Measurements from ENCODE around the gene MBD3L4.
"Not testable (repeated sequence)": the region's sequence is repeated elsewhere in the genome, so short reads cannot be mapped to it uniquely, and the experiment has no call there.

Gene MBD3L4

DNA sequence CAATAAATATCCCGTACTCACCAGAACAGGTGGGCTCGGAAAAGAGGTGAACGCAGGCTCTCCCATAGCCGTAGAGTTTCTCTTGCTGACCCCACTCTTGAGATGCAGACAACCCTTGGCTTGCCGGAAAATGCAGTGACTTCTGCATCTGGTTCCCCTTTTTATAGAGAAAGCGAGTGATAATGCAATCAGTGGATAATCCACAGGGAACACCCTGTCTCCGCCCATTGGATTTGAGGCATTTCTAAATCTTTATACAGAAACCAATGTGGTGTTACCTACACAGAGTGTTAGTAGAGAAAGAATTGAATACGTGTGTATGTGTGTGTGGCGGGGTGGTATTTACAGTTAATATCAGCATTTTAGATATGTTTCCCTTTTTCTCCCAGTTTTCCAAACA is at the start of gene MBD3L4:
TSS of gene MBD3L4 (minus strand) at position 101 of the 400 bp plus-strand sequence. CDS start at position 66, 35 bp downstream.
- DNase-seq: not testable (repeated sequence)

GRCh38 chr19:7088999-7089398 is 49.0 kb upstream of the MBD3L4 start:
- no peak for DNase-seq

GRCh38 chr19:7083076-7083956 is 43.3 kb upstream of the MBD3L4 start:
- DNase-seq: no peak

DNA sequence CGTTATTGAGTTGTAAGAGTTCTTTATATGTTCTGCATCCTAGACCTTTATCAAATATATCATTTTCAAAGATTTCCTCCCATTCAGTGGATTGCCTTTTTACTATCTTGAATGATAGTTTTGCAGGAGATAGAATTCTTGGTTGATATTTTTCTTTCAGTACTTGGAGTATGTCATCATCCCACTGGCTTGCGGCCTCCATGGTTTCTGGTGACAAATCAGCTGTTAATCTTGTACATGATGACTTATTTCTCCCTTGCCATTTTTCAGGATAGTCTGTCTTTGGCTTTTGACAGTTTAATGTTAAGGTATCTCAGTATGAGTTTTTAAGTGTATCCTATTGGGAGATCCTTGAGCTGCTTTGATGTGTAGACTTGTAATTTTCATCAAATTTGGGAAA is 38.0 kb upstream of the MBD3L4 start:
- no peak for DNase-seq

DNA sequence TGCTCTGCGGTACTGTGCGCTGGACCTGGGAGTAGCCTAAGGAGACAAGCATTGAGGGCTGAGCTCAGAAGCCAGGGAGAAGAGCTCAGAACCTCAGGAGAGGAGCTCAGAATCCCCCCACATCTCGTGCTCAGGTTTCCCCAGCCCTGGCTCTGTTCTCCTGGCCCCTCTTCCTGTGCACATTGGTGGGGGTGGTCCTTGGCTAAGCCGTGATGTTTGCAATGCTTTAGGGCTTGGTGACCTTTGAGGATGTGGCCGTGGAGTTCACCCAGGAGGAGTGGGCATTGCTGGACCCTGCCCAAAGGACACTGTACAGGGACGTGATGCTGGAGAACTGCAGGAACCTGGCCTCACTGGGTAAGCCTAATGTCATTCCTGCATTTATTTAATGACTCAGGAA is 36.2 kb upstream of the MBD3L4 start:
- no peak for DNase-seq

DNA sequence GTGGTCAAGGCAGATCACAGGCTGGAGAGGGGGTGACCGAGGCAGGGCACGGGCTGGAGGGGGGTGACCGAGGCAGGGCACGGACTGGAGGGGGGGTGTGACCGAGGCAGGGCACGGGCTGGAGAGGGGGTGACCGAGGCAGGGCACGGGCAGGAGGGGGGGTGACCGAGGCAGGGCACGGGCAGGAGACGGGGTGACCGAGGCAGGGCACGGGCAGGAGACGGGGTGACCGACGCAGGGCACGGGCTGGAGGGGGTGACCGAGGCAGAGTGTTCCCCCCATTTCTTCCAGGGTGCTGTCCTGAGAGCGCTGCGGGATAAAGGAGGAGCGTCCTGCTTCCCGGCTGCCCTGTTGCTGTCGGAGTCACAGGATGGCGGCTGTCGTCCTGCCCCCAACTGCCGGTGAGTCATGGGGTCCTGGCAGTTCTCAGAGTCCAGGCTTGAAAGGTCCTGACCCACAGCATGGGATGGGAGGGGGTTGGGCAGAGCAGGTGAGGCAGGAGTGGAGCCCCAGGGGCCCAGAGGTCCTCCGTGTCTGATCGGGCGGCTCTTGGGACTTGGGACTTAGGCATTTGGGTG is 34.8 kb upstream of the MBD3L4 start:
- no peak for DNase-seq

GRCh38 chr19:7072541-7072940 is 32.6 kb upstream of the MBD3L4 start:
- no peak for DNase-seq

DNA sequence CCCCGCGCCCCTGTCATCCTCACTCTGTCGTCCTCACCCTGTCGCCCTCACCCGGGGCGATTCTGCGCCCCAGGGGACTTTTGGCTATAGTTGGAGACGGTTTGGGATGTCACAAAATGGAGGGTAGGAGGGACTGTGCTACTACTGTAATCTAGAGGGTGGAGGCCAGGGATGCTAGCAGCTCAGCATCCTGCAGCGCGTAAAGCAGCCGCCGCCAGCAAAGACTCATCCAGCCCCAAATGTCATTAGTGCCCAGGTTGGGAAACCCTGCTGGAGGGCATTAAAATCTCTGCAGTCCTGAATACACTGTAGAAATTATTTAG is 29.9 kb upstream of the MBD3L4 start:
- DNase-seq: no peak

DNA sequence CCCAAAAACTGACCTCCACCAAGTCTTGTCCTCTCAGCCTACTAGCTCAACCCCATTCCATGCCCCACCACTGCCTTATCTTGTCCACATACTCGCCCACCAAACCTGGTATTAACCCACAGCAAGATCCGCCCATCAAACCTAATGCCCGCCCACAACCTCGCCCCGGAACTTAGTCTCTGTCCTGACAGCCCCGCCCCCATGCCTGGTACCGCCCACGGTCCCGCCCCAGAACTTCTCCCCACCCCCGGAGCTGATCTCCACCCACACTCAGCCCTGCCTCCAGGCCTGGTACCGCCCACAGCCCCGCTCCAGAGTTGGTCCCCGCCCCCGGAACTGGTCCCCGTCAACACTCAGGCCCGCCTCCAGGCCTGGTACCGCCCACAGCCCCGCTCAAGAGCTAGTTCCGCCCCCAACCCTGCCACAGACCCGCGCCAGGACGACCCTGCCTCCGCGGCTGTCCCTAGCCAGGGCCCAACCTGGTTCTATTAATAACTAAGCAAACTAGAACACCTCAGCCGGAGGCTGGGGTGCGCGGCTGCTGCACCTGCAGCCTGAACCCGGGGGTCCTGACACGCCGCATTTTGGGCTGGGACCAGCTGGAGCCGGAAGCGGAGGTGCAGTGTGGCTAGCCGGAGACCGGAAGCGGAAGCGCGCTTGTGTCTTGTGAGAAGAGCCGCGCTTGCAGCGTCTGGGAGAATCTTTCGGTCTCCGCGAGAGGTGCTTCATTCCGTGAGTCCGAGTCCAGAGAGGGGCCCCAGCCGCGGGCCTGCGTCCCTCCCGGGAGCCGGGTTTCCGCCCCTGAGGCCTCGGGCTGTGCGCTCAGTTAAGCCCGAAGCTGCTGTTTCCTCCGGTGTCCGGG is 29.3 kb upstream of the MBD3L4 start, which contains the start of gene ZNF557:
TSS of gene ZNF557 (plus strand) at position 662 of the 862 bp plus-strand sequence. CDS start 5,372 bp downstream, outside the sequence.
- peak; percentile 99 for DNase-seq

- no peak for DNase-seq
Observed at GRCh38 chr19:7068599-7068998, 28.6 kb upstream of the MBD3L4 start.

- DNase-seq: no peak
Observed at GRCh38 chr19:7067716-7068115, 27.7 kb upstream of the MBD3L4 start.

- not testable (repeated sequence) for DNase-seq
Observed at GRCh38 chr19:7067122-7067521, 27.1 kb upstream of the MBD3L4 start.

GRCh38 chr19:7063764-7064418 is 23.9 kb upstream of the MBD3L4 start:
- no peak for DNase-seq

GRCh38 chr19:7063339-7063738 is 23.4 kb upstream of the MBD3L4 start:
- DNase-seq: no peak

GRCh38 chr19:7059977-7060376 is 20.0 kb upstream of the MBD3L4 start:
- DNase-seq: not testable (repeated sequence)

- not testable (repeated sequence) for DNase-seq
Observed at GRCh38 chr19:7058576-7058975, 18.6 kb upstream of the MBD3L4 start, which contains the start of gene MBD3L3. Gene MBD3L3 (minus strand): TSS chr19:7058676. CDS start chr19:7058605, 71 bp downstream.

GRCh38 chr19:7056371-7056770 is 16.4 kb upstream of the MBD3L4 start:
- DNase-seq: not testable (repeated sequence)

DNA sequence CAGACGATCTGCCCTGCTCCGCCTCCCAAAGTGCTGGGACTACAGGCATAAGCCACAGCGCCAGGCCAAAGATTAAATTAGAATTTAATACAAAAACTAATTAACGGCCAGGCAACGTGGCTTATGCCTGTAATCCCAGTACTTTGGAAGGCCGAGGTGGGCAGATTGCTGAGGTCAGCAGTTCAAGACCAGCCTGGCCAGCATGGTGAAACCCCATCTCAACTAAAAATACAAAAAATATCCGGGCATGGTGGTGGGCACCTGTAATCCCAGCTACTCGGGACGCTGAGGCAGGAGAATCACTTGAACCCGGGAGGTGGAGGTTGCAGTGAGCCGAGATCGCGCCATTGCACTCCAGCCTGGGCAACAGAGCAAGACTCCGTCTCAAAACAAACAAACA is 15.7 kb upstream of the MBD3L4 start:
- not testable (repeated sequence) for DNase-seq

GRCh38 chr19:7054635-7055368 is 14.8 kb upstream of the MBD3L4 start:
- DNase-seq: not testable (repeated sequence)

DNA sequence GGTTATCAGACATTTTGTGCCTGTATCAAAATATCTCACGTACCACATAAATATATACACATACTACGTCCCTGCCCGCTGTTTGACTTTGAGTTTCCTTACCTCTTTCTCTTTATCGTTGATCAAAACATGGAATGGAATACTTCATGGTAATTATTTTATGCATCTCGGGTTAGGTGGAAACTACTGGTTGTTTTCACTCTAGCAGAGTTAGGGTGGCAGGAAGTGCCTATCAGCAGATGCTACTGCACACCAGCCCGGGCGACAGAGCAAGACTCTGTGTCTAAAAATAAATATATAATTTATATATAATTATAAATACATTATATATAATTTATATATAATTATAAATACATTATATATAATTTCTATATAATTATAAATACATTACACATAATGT is 12.9 kb upstream of the MBD3L4 start:
- not testable (repeated sequence) for DNase-seq

DNA sequence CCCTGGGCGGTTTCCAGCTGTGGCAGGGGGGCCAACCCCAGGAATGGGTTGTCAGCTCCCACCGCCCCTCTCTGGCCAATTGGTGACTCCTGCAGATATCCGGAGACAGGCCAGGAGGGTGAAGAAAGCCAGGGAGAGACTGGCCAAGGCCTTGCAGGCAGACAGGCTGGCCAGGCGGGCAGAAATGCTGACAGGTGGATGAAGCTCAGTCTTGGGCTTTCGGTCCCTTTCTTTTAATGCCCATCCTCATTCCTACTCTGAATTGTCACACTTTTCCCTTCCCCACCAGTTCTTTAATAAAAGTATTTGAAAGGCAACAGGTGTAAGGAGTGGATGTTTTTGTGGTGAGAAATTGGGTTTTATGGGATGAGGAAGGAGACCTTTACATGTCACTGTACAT is 11.4 kb upstream of the MBD3L4 start:
- DNase-seq: not testable (repeated sequence)

DNA sequence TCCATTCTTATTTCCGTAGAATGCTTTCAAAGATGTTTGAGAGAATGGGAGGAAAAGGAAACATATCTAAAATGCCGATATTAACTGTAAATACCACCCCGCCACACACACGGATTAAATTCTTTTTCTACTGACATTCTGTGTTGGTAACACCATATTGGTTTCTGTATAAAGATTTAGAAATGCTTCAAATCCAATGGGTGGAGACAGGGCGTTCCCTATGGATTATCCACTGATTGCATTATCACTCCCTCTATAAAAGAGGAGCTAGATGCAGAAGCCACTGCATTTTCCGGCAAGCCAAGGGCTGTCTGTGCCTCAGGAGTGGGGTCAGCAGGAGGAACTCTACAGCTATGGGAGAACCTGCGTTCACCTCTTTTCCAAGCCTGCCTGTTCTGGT is 9.0 kb upstream of the MBD3L4 start, which contains the start of gene MBD3L2:
TSS of gene MBD3L2 (plus strand) at position 301 of the 400 bp plus-strand sequence. CDS start at position 354, 53 bp downstream.
- DNase-seq: not testable (repeated sequence)

Data from activated T-cell treated with anti-CD3 and anti-CD28 coated beads for 4 hours (primary cell).